Activated CD8-positive, alpha-beta memory T cell treated with anti-CD3 and anti-CD28 coated beads, Interleukin-2, amount 50 U/mL, for 4 hours (primary cell): ENCODE measurements around the gene DIS3L2.
"Not testable (repeated sequence)": the region's sequence is repeated elsewhere in the genome, so short reads cannot be mapped to it uniquely, and the experiment has no call there.

Experiments used
- DNase-seq: peaks from one replicate; pipeline ENCODE4 v3.0.0-alpha.2; 2020

DIS3L2 gene

GRCh38 chr2:232133078-232133477, 171.6 kb downstream of the DIS3L2 start:
- DNase-seq: no peak

GRCh38 chr2:232134939-232135338, 173.4 kb downstream of the DIS3L2 start:
- no peak for DNase-seq

GRCh38 chr2:232137356-232138147, 176.0 kb downstream of the DIS3L2 start:
- DNase-seq: no peak

- DNase-seq: no peak
Measured at GRCh38 chr2:232138441-232138840, 176.9 kb downstream of the DIS3L2 start.

- DNase-seq: peak; percentile 15
Measured at GRCh38 chr2:232139171-232139594, 177.7 kb downstream of the DIS3L2 start.

GRCh38 chr2:232139786-232140562, 178.5 kb downstream of the DIS3L2 start:
- no peak for DNase-seq

GRCh38 chr2:232141591-232141990, 180.1 kb downstream of the DIS3L2 start:
- no peak for DNase-seq

GRCh38 chr2:232142049-232142448, 180.5 kb downstream of the DIS3L2 start:
- no peak for DNase-seq

- DNase-seq: no peak
Measured at GRCh38 chr2:232142502-232142901, 181.0 kb downstream of the DIS3L2 start.

- DNase-seq: no peak
Measured at GRCh38 chr2:232146294-232146693, 184.8 kb downstream of the DIS3L2 start.

- DNase-seq: no peak
Measured at GRCh38 chr2:232147440-232148077, 186.0 kb downstream of the DIS3L2 start.

GRCh38 chr2:232162187-232162586, 200.7 kb downstream of the DIS3L2 start:
- no peak for DNase-seq

- no peak for DNase-seq
Measured at GRCh38 chr2:232170396-232170795, 208.9 kb downstream of the DIS3L2 start.

- no peak for DNase-seq
Measured at GRCh38 chr2:232174662-232175061, 213.1 kb downstream of the DIS3L2 start.

- not testable (repeated sequence) for DNase-seq
Measured at GRCh38 chr2:232176587-232176986, 215.1 kb downstream of the DIS3L2 start.

GRCh38 chr2:232183279-232183678, 221.8 kb downstream of the DIS3L2 start:
- DNase-seq: no peak

GRCh38 chr2:232184346-232184745, 222.8 kb downstream of the DIS3L2 start:
- DNase-seq: no peak

- no peak for DNase-seq
Measured at GRCh38 chr2:232190796-232191195, 229.3 kb downstream of the DIS3L2 start.

GRCh38 chr2:232195487-232195886, 234.0 kb downstream of the DIS3L2 start:
- DNase-seq: no peak

GRCh38 chr2:232196802-232197201, 235.3 kb downstream of the DIS3L2 start:
- no peak for DNase-seq

- no peak for DNase-seq
Measured at GRCh38 chr2:232200195-232200594, 238.7 kb downstream of the DIS3L2 start.

GRCh38 chr2:232203166-232203891, 241.8 kb downstream of the DIS3L2 start:
- DNase-seq: no peak

GRCh38 chr2:232203936-232204335, 242.4 kb downstream of the DIS3L2 start:
- DNase-seq: no peak
